Measurements from ENCODE around the gene LAMA2. TPM values are rescaled to one million over a fixed set of nuclear protein-coding genes. Genes with fewer than 3 reads are reported as not detected.

LAMA2 gene
- total and polyA plus RNA-seq, 7 donors: 0.46 to 131 (median 59.6) TPM

GRCh38 chr6:128990360-128990759 is 107.4 kb downstream of the LAMA2 start:
- WGBS, 2 donors: 49 to 80% methylated on average over 3 of the region's 3 CpGs
- no peak for TF ChIP-seq EP300 (IDR thresholded peaks at IDR 0.05)
- TF ChIP-seq CTCF (IDR thresholded peaks at IDR 0.05): no peak
- no peak for TF ChIP-seq POLR2AphosphoS5 (IDR thresholded peaks at IDR 0.05)
- no peak for TF ChIP-seq POLR2A (IDR thresholded peaks at IDR 0.05)
- H3K9me3 ChIP-seq: no peaks in the 10 kb centered on the region
- intact Hi-C loops (cut with DNase I): no loop called here
- H3K36me3 ChIP-seq: no peaks in the 10 kb centered on the region
- no peaks in the 10 kb centered on the region for H3K4me1 ChIP-seq
- no peak overlapping the region for H3K4me3 ChIP-seq
- no peak overlapping the region for H3K27ac ChIP-seq
- no peaks in the 10 kb centered on the region for H3K27me3 ChIP-seq
- no peak for DNase-seq

GRCh38 chr6:128990915-128991314 is 108.0 kb downstream of the LAMA2 start:
- Histone ChIP-seq H3K4me3 (no peak overlapping the region), H3K9me3 (no peaks in the 10 kb centered on the region), H3K27ac (no peak overlapping the region), H3K27me3 (no peaks in the 10 kb centered on the region), H3K36me3 (no peaks in the 10 kb centered on the region), H3K4me1 (no peaks in the 10 kb centered on the region)
- intact Hi-C loops (cut with DNase I): no loop called here
- DNase-seq: no peak
- 41 to 80% methylated on average over 8 of the region's 8 CpGs for whole genome bisulfite sequencing, 2 donors
- TF ChIP-seq POLR2AphosphoS5 (IDR thresholded peaks at IDR 0.05) (no peak), CTCF (IDR thresholded peaks at IDR 0.05) (no peak), POLR2A (IDR thresholded peaks at IDR 0.05) (no peak), EP300 (IDR thresholded peaks at IDR 0.05) (no peak)

GRCh38 chr6:128993166-128993565 is 110.2 kb downstream of the LAMA2 start:
- intact Hi-C loops (cut with DNase I): no loop called here
- 90 to 91% methylated on average over 4 of the region's 4 CpGs for whole genome bisulfite sequencing, 2 donors
- Histone ChIP-seq H3K27me3 (no peaks in the 10 kb centered on the region), H3K36me3 (no peaks in the 10 kb centered on the region), H3K9me3 (peaks cover 0 to 2% (median 0%) of the 10 kb centered on the region in 4 donors), H3K4me1 (no peaks in the 10 kb centered on the region), H3K4me3 (no peak overlapping the region), H3K27ac (no peak overlapping the region)
- TF ChIP-seq EP300 (IDR thresholded peaks at IDR 0.05) (no peak), CTCF (IDR thresholded peaks at IDR 0.05) (no peak), POLR2A (IDR thresholded peaks at IDR 0.05) (no peak), POLR2AphosphoS5 (IDR thresholded peaks at IDR 0.05) (no peak)
- no peak for DNase-seq

GRCh38 chr6:128997880-128998279 is 114.9 kb downstream of the LAMA2 start:
- intact Hi-C loops (cut with DNase I): no loop called here
- no peaks in the 10 kb centered on the region for H3K4me1 ChIP-seq
- no peak for TF ChIP-seq CTCF (IDR thresholded peaks at IDR 0.05)
- no peak for TF ChIP-seq POLR2AphosphoS5 (IDR thresholded peaks at IDR 0.05)
- no peak for TF ChIP-seq POLR2A (IDR thresholded peaks at IDR 0.05)
- no peak for DNase-seq
- 81 to 90% methylated on average over 5 of the region's 5 CpGs for WGBS, 2 donors
- H3K4me3 ChIP-seq: no peak overlapping the region
- H3K27ac ChIP-seq: no peak overlapping the region
- H3K36me3 ChIP-seq: no peaks in the 10 kb centered on the region
- H3K9me3 ChIP-seq: peaks cover 0 to 2% (median 0%) of the 10 kb centered on the region in 4 donors
- H3K27me3 ChIP-seq: no peaks in the 10 kb centered on the region

Measured in sigmoid colon (tissue), 7 donors.